ENCODE results near the gene ANKRD9.

Gene ANKRD9

GRCh38 chr14:102471921-102472790 lies 37.4 kb downstream of the ANKRD9 start:
- DNase-seq, result no peak

GRCh38 chr14:102469261-102469660 lies 40.3 kb downstream of the ANKRD9 start:
- DNase-seq, result no peak

- no peak for DNase-seq
Observed at GRCh38 chr14:102464846-102465341, 44.7 kb downstream of the ANKRD9 start.

- no peak for DNase-seq
Observed at GRCh38 chr14:102464006-102464405, 45.6 kb downstream of the ANKRD9 start.

- DNase-seq, result no peak
Observed at GRCh38 chr14:102462391-102462790, 47.2 kb downstream of the ANKRD9 start.

GRCh38 chr14:102461490-102462338 lies 47.9 kb downstream of the ANKRD9 start:
- no peak for DNase-seq

GRCh38 chr14:102457509-102457908 lies 52.1 kb downstream of the ANKRD9 start:
- DNase-seq, result no peak

- DNase-seq, result no peak
Observed at GRCh38 chr14:102454711-102455110, 54.9 kb downstream of the ANKRD9 start.

- DNase-seq, result no peak
Observed at GRCh38 chr14:102452302-102452701, 57.3 kb downstream of the ANKRD9 start.

All from Kasumi-1 (cell line).